G401.6 (cell line): ENCODE data around the gene HAGH.

Experiments
- FAIRE-seq: peaks from 2 replicates; lab custom pipeline; 2012; peaks lifted over from hg19 to GRCh38; lab: Jason Lieb, UNC

HAGH gene

GRCh38 chr16:1786242-1787055 is 40.2 kb downstream of the HAGH start:
- FAIRE-seq = no peak

GRCh38 chr16:1785846-1786170 is 40.8 kb downstream of the HAGH start:
- FAIRE-seq = no peak

GRCh38 chr16:1784977-1785845 is 41.4 kb downstream of the HAGH start:
- FAIRE-seq = no peak

- FAIRE-seq = peak; percentile 99
Measured at GRCh38 chr16:1782408-1783264, 44.0 kb downstream of the HAGH start, which contains the start of the genes NUBP2 and SPSB3. Gene NUBP2 (plus strand): TSS chr16:1782960. CDS start chr16:1783021, 61 bp downstream. Gene SPSB3 (minus strand): TSS chr16:1782571. CDS start chr16:1781483, 1,088 bp downstream.

- no peak for FAIRE-seq
Measured at GRCh38 chr16:1781758-1782407, 44.7 kb downstream of the HAGH start.

- no peak for FAIRE-seq
Measured at GRCh38 chr16:1781254-1781653, 45.4 kb downstream of the HAGH start.

GRCh38 chr16:1780677-1781072 is 46.0 kb downstream of the HAGH start:
- FAIRE-seq = no peak

GRCh38 chr16:1779741-1780676 is 46.6 kb downstream of the HAGH start:
- FAIRE-seq = no peak

- FAIRE-seq = no peak
Measured at GRCh38 chr16:1779234-1779701, 47.4 kb downstream of the HAGH start.

- no peak for FAIRE-seq
Measured at GRCh38 chr16:1778200-1779179, 48.1 kb downstream of the HAGH start.

GRCh38 chr16:1777375-1778199 is 49.0 kb downstream of the HAGH start:
- no peak for FAIRE-seq

GRCh38 chr16:1776991-1777374 is 49.6 kb downstream of the HAGH start:
- no peak for FAIRE-seq

GRCh38 chr16:1776672-1776955 is 50.0 kb downstream of the HAGH start:
- FAIRE-seq = no peak

GRCh38 chr16:1775846-1776671 is 50.6 kb downstream of the HAGH start:
- FAIRE-seq = no peak

GRCh38 chr16:1775006-1775845 is 51.4 kb downstream of the HAGH start:
- FAIRE-seq = no peak

GRCh38 chr16:1774448-1774780 is 52.2 kb downstream of the HAGH start:
- FAIRE-seq = no peak
